Measurements from ENCODE around the gene NFE2L1.
"Not testable (repeated sequence)": the region's sequence is repeated elsewhere in the genome, so short reads cannot be mapped to it uniquely, and the experiment has no call there.

NFE2L1 gene

DNA sequence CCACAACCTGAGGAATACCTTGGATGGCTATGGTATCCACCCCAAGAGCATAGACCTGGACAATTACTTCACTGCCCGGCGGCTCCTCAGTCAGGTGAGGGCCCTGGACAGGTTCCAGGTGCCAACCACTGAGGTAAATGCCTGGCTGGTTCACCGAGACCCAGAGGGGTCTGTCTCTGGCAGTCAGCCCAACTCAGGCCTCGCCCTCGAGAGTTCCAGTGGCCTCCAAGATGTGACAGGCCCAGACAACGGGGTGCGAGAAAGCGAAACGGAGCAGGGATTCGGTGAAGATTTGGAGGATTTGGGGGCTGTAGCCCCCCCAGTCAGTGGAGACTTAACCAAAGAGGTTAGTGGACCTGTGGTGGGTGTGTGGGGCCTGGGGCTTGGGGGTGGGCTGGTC is 3.1 kb downstream of the NFE2L1 start:
- FAIRE-seq = no peak

GRCh38 chr17:48051706-48052486 is 3.7 kb downstream of the NFE2L1 start:
- no peak for FAIRE-seq

- FAIRE-seq = no peak
These were observed 5.0 kb downstream of the NFE2L1 start for GRCh38 chr17:48052956-48053757.

DNA sequence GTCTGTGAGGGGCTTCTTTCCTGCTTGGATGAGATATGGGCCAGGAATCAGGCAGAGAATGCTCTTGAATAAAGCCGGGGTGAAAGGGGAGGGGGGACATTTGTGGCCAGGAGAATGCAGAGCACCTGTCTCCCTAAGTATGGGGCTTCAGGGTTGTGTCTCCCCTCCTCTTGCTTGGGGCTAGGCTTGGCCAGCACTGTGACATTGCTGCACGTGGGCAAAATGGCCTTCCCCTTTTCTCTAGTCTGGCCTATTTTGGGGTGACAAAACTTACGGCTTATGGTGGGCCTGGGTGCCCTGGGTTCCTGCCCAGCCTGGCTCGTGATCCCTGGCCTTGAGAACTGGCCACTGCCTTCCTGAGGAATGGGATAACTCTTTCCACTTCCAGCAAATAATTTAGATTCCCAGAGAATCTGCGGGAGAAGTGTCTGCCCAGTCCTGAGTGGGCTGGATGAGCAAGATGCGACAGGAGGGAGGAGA is 5.6 kb downstream of the NFE2L1 start:
- no peak for FAIRE-seq

DNA sequence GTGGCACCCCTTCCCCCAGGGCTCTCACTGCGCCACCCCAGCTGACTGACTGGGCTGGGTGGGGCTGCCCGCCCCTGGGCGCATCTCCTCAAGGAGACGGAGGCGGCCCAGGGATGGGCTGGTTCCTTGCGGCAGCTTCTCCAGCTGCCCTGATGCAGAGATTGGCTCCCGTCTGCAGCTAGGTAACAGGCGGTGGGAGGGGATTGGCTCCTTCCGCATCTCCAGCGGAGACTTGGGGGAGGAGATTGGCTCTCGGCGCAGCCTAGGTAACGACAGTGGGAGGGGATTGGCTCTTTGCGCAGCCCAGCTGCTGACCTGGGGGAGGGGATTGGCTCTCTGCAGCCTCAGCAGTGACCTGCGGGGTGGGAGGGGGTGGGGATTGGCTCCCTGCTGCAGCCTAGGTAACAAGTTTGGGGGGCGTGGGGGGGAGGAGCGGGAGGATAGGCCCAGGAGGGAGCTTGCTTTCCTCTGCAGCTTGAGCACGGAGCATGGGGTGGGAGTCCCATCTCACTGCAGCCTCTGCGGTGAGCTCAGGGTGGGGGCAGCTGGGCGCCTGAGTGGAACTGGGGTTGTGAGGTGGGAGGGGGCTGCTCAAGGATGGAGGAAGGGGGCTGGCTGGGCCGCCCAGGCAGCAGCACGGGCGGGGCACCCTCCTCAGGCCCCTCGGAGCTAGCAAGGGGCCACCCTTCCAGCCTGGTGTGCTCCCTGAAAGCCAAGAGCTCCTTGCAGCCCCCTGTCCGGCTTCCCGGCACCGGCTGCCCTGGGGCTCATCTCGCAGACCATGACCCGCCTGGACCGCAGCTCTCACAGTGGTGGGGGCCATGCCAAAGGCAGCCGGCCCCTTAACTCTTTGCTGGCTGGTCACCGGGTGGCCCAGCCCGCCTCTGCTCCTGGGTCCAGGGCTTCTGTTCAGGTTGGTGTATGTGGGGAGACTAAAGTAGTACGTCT is 6.4 kb downstream of the NFE2L1 start:
- no peak for FAIRE-seq

- FAIRE-seq = no peak
These were observed 7.5 kb downstream of the NFE2L1 start for GRCh38 chr17:48055531-48056245.

- no peak for FAIRE-seq
These were observed 8.1 kb downstream of the NFE2L1 start for GRCh38 chr17:48056246-48056745.

DNA sequence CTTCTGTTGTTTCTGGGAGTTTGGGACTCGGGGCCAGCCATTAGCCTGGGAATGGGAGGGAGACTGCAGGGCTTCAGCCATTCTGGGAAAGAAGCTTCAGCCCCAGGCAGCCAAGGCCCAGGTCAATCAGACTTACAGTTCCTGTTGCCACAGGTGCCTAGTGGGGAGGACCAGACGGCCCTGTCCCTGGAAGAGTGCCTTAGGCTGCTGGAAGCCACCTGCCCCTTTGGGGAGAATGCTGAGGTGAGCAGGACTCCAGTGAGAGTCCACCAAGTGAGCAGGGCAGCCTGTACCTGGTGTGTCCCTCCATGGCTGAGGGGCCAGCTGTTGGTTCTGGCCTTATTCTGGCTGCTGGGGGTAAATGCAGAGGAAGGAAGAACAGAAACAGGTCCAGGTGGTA is 8.7 kb downstream of the NFE2L1 start:
- FAIRE-seq = no peak

- FAIRE-seq = no peak
These were observed 9.5 kb downstream of the NFE2L1 start for GRCh38 chr17:48057626-48058025.

DNA sequence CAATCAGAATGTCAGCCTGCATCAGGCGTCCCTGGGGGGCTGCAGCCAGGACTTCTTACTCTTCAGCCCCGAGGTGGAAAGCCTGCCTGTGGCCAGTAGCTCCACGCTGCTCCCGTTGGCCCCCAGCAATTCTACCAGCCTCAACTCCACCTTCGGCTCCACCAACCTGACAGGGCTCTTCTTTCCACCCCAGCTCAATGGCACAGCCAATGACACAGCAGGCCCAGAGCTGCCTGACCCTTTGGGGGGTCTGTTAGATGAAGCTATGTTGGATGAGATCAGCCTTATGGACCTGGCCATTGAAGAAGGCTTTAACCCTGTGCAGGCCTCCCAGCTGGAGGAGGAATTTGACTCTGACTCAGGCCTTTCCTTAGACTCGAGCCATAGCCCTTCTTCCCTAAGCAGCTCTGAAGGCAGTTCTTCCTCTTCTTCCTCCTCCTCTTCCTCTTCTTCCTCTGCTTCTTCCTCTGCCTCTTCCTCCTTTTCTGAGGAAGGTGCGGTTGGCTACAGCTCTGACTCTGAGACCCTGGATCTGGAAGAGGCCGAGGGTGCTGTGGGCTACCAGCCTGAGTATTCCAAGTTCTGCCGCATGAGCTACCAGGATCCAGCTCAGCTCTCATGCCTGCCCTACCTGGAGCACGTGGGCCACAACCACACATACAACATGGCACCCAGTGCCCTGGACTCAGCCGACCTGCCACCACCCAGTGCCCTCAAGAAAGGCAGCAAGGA is 10.4 kb downstream of the NFE2L1 start:
- FAIRE-seq = no peak

- no peak for FAIRE-seq
These were observed 11.0 kb downstream of the NFE2L1 start for GRCh38 chr17:48059125-48059668.

GRCh38 chr17:48060249-48060648 is 12.1 kb downstream of the NFE2L1 start:
- FAIRE-seq = no peak

DNA sequence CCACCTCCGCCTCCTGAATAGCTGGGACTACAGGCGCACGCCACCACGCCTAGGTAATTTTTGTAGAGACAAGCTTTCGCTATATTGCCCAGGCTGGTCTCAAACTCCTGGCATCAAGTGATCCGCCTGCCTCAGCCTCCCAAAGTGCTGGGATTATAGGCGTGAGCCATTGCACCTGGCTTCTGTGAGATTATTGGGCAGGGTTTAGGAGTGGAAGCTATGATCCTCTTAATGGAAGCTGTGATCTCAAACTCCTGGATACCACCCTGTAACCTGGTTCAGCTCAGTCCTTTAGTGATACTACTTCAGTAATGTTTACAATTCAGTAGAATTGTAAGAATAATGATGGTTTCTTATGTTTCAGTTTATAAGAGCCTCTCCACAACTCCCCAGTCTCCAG is 14.1 kb downstream of the NFE2L1 start:
- no peak for FAIRE-seq

GRCh38 chr17:48064638-48065037 is 16.5 kb downstream of the NFE2L1 start:
- FAIRE-seq = no peak

- FAIRE-seq = no peak
These were observed 18.0 kb downstream of the NFE2L1 start for GRCh38 chr17:48066192-48066591.

DNA sequence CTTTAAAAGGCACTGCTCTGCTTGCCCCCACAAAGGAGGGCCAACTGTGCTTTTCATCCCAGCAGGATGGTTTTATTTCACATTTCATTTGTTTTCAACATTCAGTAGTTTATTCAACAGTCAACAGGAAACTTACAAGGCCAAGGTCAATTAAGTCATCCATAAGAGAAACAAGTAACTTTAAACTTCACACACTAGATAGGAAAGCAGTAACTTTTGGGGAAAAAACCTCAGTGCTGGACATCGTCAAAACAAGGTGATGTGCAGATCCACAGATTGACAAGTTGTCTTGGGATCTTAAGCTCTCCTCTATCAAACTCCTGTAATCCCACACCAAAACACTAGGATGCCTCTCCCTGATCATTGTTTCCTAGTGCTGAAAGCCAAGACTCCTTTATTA is 18.5 kb downstream of the NFE2L1 start:
- FAIRE-seq = no peak

DNA sequence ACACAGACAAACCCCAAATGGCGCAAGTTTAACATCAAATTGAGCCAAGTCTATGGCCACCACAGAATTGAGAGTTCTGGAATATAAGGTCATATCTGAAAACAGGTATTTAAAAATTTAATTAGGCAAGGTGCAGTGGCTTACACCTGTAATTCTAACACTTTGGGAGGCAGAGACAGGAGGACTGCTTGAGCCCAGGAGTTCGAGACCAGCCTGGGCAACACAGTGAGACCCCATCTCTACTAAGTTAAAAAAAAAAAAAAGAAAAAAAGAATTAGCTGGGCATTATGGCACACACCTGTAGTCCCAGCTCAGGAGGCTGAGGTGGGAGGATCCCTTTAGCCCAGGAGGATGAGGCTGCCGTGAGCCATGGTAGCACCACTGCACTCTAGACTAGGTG is 19.1 kb downstream of the NFE2L1 start:
- no peak for FAIRE-seq

- not testable (repeated sequence) for FAIRE-seq
These were observed 19.6 kb downstream of the NFE2L1 start for GRCh38 chr17:48067808-48068207.

GRCh38 chr17:48068491-48068961 is 20.4 kb downstream of the NFE2L1 start:
- no peak for FAIRE-seq

DNA sequence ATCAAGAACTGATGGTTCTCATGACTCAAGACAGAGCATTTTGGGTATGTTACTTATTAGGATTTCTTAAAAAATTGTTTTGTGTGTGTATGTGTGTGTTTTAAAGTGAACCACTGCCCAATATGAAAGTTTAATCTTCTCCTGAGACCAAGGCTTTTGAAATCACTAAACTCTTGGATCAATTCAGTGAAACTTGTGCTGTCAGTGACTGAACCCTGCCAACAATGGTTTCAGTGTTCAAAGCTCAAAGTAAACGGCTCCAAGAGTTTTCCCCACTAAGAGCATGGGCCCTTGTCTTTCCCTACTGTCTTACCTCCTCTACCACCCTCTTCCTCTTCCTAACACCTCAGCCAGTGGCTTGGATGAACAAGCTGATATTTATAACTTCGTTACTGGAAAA is 22.0 kb downstream of the NFE2L1 start:
- no peak for FAIRE-seq

DNA sequence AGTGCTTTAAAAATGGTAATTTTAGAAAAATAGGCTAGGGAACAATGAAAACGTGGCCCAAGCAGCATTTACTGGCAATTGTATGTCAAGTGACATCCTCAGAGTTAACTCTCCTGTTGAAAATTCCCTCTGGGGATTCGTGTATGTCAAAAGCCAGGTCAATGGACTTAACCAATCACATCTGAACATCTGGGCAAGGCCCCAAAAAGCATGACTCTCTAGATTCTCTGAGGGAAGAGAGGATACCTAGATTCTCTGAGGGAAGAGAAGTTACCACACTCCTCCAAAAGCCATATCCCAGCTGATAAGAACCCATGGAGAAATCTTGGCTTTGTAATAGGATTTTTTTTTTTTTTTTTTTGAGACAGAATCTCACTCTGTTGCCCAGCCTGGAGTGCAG is 23.5 kb downstream of the NFE2L1 start:
- FAIRE-seq = no peak

Measured in TTC549 (cell line).